PC-3 (cell line): ENCODE results near the gene FLT3. TPM values are rescaled to one million over a fixed set of nuclear protein-coding genes. Genes with fewer than 3 reads are reported as not detected.

Source experiments
- ATAC-seq: fragments of 200-7000 bp; cut with Tn5 transposase; 2 replicates; pipeline ENCODE4 v1.9.1; 2020; ENCODE audit warnings: mild to moderate bottlenecking, moderate library complexity
- BruUV-seq: library from RNA; stranded (reverse); fragments of 400-500 nt; replicated peaks from 2 replicates; lab custom pipeline; 2021; lab: Mats Ljungman, UMichigan
- CTCF ChIA-PET: fragments of 300-600 bp; sonication (Branson Sonifier 250); formaldehyde crosslinking; loops from one replicate; lab custom pipeline; 2022; ENCODE audit warnings: antibody characterized with exemption; lab: Charles Lee
- POLR2A ChIA-PET: fragments of 300-600 bp; sonication (Branson Sonifier 250); formaldehyde crosslinking; loops from one replicate; lab custom pipeline; 2022; ENCODE audit warnings: antibody characterized with exemption; ENCODE audit not compliant: unreplicated experiment; lab: Charles Lee
- DNase-seq: peaks from one replicate; pipeline ENCODE4 v3.0.0-alpha.2; 2015
- H2AFZ ChIP-seq: fragments of 300-600 bp; sonication (generic); 2 replicates; pipeline ENCODE4 v1.6.0; 2016; ENCODE audit warnings: antibody characterized with exemption, low read length
- H3F3A ChIP-seq: fragments of 300-600 bp; sonication (generic); one replicate; pipeline ENCODE4 v1.6.0; 2017; ENCODE audit warnings: antibody characterized with exemption, low read length, control low read depth, mild to moderate bottlenecking; ENCODE audit not compliant: unreplicated experiment
- H3K27ac ChIP-seq: fragments of 300-600 bp; sonication (generic); 2 replicates; pipeline ENCODE4 v1.5.1; 2016; ENCODE audit warnings: mild to moderate bottlenecking, low read length
- H3K27me3 ChIP-seq: fragments of 300-600 bp; sonication (generic); 2 replicates; pipeline ENCODE4 v1.6.1; 2016; ENCODE audit warnings: low read length, mixed read lengths
- H3K36me3 ChIP-seq: fragments of 300-600 bp; sonication (generic); 2 replicates; pipeline ENCODE4 v1.6.1; 2016; ENCODE audit warnings: low read depth, mixed run types, low read length, mixed read lengths
- H3K4me1 ChIP-seq: fragments of 300-600 bp; sonication (generic); 2 replicates; pipeline ENCODE4 v1.5.1; 2016; ENCODE audit warnings: low read length; ENCODE audit not compliant: insufficient read depth
- H3K4me2 ChIP-seq: fragments of 300-600 bp; sonication (generic); 2 replicates; pipeline ENCODE4 v1.6.0; 2016; ENCODE audit warnings: low read length
- H3K4me3 ChIP-seq: fragments of 300-600 bp; sonication (generic); 2 replicates; pipeline ENCODE4 v1.5.1; 2016; ENCODE audit warnings: mild to moderate bottlenecking, low read length, mixed read lengths
- H3K79me2 ChIP-seq: fragments of 300-600 bp; sonication (generic); 2 replicates; pipeline ENCODE4 v1.6.1; 2017; ENCODE audit warnings: low read length, mixed read lengths
- H3K9ac ChIP-seq: fragments of 300-600 bp; sonication (generic); 2 replicates; pipeline ENCODE4 v1.6.0; 2016; ENCODE audit warnings: mild to moderate bottlenecking, low read length
- H3K9me2 ChIP-seq: fragments of 300-600 bp; sonication (generic); replicated peaks from 2 replicates; pipeline ENCODE4 v1.6.1; 2016; ENCODE audit warnings: mixed run types, low read length, mixed read lengths
- H3K9me3 ChIP-seq: fragments of 300-600 bp; sonication (generic); 2 replicates; pipeline ENCODE4 v1.6.1; 2016; ENCODE audit warnings: low read length, mixed read lengths
- H4K20me1 ChIP-seq: fragments of 300-600 bp; sonication (generic); 2 replicates; pipeline ENCODE4 v1.6.1; 2016; ENCODE audit warnings: low read length, mixed read lengths
- EZH2 ChIP-seq: fragments of 300-600 bp; sonication (generic); IDR thresholded peaks from one replicate; pipeline ENCODE4 v1.6.1; 2017; ENCODE audit warnings: antibody characterized with exemption, mild to moderate bottlenecking, low read length; ENCODE audit not compliant: unreplicated experiment
- EZH2phosphoT487 ChIP-seq: fragments of 300-600 bp; sonication (generic); IDR thresholded peaks from 2 replicates; pipeline ENCODE4 v1.6.1; 2018; ENCODE audit warnings: mild to moderate bottlenecking, antibody characterized with exemption, low read length, borderline replicate concordance
- intact Hi-C: fragments of 100-400 bp; cut with micrococcal nuclease; formaldehyde crosslinking; loops from 2 replicates; pipeline ENCODE4 v1.9.0; 2023
- total RNA-seq: library from RNA; depleted of rRNA; stranded (reverse); fragments of >200 nt; gene quantifications from 2 replicates; pipeline ENCODE4 v1.2.3, GENCODE V29; 2014
- TF ChIP-seq, protein P1 (sequence below): fragments of 300-600 bp; sonication (generic); conservative IDR thresholded peaks from 2 replicates; pipeline ENCODE4 v1.5.1; 2017; ENCODE audit warnings: antibody characterized with exemption, low read depth, mild to moderate bottlenecking, low read length

FLT3 gene
- total RNA-seq, 1 experiment from 2014 or later: not detected

DNA sequence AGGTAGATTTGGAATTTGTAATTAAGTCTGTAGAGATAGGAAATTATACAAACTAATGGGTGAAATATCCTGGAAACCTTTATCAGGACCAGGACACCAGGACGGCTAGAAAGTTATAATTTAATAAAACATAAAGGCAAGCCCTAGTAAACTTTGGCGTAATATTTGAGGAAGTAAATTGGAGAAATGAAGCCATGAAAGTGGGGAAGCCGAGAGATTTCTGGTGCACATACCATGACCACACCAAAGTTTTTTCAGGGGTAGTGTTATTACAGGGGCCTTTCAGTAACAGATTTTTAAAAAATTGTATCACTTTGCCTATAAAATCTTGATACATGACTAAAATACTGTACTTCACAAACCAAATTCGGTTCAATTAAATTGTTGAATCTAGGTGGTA is 57.2 kb downstream of the FLT3 start:
- CTCF ChIA-PET: no interaction called here
- Histone ChIP-seq H3K79me2 (no peaks in the 10 kb centered on the region), H3K27ac (no peak overlapping the region), H3K9me3 (no peaks in the 10 kb centered on the region), H2AFZ (no peak overlapping the region), H3K4me2 (no peak overlapping the region), H3K9me2 (no peaks in the 10 kb centered on the region), H3K9ac (no peak overlapping the region), H3F3A (no peaks in the 10 kb centered on the region), H4K20me1 (no peaks in the 10 kb centered on the region), H3K4me1 (no peaks in the 10 kb centered on the region; the same call in 1 of the 2 replicates), H3K36me3 (no peaks in the 10 kb centered on the region), H3K4me3 (no peak overlapping the region), H3K27me3 (peaks cover 7% of the 10 kb centered on the region; the same call in 1 of the 2 replicates)
- intact Hi-C loops: no loop called here
- ATAC-seq (no peak), DNase-seq (no peak)
- TF ChIP-seq EZH2phosphoT487 (no peak), EZH2 (no peak)
- TF ChIP-seq, protein P1, sequence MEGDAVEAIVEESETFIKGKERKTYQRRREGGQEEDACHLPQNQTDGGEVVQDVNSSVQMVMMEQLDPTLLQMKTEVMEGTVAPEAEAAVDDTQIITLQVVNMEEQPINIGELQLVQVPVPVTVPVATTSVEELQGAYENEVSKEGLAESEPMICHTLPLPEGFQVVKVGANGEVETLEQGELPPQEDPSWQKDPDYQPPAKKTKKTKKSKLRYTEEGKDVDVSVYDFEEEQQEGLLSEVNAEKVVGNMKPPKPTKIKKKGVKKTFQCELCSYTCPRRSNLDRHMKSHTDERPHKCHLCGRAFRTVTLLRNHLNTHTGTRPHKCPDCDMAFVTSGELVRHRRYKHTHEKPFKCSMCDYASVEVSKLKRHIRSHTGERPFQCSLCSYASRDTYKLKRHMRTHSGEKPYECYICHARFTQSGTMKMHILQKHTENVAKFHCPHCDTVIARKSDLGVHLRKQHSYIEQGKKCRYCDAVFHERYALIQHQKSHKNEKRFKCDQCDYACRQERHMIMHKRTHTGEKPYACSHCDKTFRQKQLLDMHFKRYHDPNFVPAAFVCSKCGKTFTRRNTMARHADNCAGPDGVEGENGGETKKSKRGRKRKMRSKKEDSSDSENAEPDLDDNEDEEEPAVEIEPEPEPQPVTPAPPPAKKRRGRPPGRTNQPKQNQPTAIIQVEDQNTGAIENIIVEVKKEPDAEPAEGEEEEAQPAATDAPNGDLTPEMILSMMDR: no peak
- POLR2A ChIA-PET: no interaction called here
- no TSS peak for BruUV-seq

DNA sequence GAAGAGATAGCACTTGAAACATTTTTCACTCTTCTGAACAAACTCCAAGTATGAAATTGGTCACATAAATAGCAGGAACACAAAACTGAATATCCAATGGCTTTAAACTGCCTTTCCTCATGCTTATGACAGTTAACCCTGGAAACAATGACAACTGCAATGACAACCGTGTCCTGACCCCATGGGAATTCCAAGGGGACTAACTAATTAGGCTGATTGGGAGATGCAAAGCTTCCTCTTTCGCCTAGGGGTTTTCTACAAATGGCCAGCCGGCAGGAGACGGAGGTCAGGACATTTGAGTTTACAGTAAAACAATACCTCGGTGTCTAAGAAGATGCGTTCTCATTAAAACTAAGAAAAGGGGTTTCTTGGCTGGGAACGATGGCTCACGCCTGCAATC is 58.9 kb downstream of the FLT3 start:
- H4K20me1 ChIP-seq: no peaks in the 10 kb centered on the region
- H3K4me2 ChIP-seq: no peak overlapping the region
- ChIA-PET POLR2A (no interaction called here), CTCF (no interaction called here)
- H3F3A ChIP-seq: no peaks in the 10 kb centered on the region
- DNase-seq: no peak
- 0 out of 2 replicates have a peak, but pooled peaks cover 5% of the 10 kb centered on the region for H3K4me1 ChIP-seq
- no peak overlapping the region for H3K9ac ChIP-seq
- H3K79me2 ChIP-seq: no peaks in the 10 kb centered on the region
- no TSS peak for BruUV-seq
- no peak overlapping the region for H3K4me3 ChIP-seq
- peaks cover 7% of the 10 kb centered on the region; the same call in 1 of the 2 replicates for H3K27me3 ChIP-seq
- H3K9me3 ChIP-seq: no peaks in the 10 kb centered on the region
- ATAC-seq: no peak
- no peak overlapping the region for H3K27ac ChIP-seq
- no peaks in the 10 kb centered on the region for H3K9me2 ChIP-seq
- H2AFZ ChIP-seq: no peak overlapping the region
- intact Hi-C loops: no loop called here
- TF ChIP-seq EZH2 (no peak), EZH2phosphoT487 (no peak)
- TF ChIP-seq, protein P1: no peak
- no peaks in the 10 kb centered on the region for H3K36me3 ChIP-seq

DNA sequence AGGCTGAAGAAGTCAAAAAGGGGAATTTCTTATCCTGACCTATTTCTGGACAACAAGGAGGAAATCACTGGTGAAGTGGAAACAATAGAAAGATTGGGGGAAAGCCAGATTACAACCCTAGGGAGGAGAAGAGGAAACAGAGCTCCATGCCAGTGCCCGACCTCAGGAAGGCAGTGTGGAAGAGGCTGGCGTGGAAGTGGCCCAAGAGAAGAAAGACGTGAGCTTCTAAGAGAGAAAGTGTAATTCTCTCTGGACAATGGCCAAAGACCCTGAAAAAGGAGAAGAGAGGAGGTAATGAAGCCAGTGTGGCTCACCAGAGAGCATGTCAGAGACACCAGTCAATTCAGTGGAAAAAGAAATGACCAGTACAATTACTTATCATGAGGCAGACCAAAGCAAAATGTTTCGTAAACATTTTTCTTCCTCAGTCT is 59.3 kb downstream of the FLT3 start:
- intact Hi-C loops: no loop called here
- TF ChIP-seq EZH2 (no peak), EZH2phosphoT487 (no peak)
- TF ChIP-seq, protein P1: no peak
- no TSS peak for BruUV-seq

More for the DNA sequence above, 59.3 kb downstream of the FLT3 start:
- Histone ChIP-seq H3K9me3 (no peaks in the 10 kb centered on the region), H3K9me2 (no peaks in the 10 kb centered on the region), H4K20me1 (no peaks in the 10 kb centered on the region), H3K36me3 (no peaks in the 10 kb centered on the region), H3K4me1 (0 out of 2 replicates have a peak, but pooled peaks cover 5% of the 10 kb centered on the region), H2AFZ (no peak overlapping the region), H3K4me2 (no peak overlapping the region), H3K79me2 (no peaks in the 10 kb centered on the region), H3F3A (no peaks in the 10 kb centered on the region), H3K27me3 (peaks cover 7% of the 10 kb centered on the region; the same call in 1 of the 2 replicates), H3K27ac (no peak overlapping the region), H3K9ac (no peak overlapping the region), H3K4me3 (no peak overlapping the region)
- POLR2A ChIA-PET: no interaction called here
- CTCF ChIA-PET: no interaction called here
- ATAC-seq (no peak), DNase-seq (no peak)
